LNCAP (cell line): Measurements from ENCODE around the gene RBL2.
A peak's percentile ranks its signal among the peaks of the same experiment; 100 is the strongest.

Experiments
- TF ChIP-seq, protein P1 (sequence below): fragments of 450-650 bp; IDR thresholded peaks from 2 replicates; pipeline ENCODE4 v1.5.1; 2017; ENCODE audit warnings: mild to moderate bottlenecking

Gene RBL2, protein sequence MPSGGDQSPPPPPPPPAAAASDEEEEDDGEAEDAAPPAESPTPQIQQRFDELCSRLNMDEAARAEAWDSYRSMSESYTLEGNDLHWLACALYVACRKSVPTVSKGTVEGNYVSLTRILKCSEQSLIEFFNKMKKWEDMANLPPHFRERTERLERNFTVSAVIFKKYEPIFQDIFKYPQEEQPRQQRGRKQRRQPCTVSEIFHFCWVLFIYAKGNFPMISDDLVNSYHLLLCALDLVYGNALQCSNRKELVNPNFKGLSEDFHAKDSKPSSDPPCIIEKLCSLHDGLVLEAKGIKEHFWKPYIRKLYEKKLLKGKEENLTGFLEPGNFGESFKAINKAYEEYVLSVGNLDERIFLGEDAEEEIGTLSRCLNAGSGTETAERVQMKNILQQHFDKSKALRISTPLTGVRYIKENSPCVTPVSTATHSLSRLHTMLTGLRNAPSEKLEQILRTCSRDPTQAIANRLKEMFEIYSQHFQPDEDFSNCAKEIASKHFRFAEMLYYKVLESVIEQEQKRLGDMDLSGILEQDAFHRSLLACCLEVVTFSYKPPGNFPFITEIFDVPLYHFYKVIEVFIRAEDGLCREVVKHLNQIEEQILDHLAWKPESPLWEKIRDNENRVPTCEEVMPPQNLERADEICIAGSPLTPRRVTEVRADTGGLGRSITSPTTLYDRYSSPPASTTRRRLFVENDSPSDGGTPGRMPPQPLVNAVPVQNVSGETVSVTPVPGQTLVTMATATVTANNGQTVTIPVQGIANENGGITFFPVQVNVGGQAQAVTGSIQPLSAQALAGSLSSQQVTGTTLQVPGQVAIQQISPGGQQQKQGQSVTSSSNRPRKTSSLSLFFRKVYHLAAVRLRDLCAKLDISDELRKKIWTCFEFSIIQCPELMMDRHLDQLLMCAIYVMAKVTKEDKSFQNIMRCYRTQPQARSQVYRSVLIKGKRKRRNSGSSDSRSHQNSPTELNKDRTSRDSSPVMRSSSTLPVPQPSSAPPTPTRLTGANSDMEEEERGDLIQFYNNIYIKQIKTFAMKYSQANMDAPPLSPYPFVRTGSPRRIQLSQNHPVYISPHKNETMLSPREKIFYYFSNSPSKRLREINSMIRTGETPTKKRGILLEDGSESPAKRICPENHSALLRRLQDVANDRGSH

DNA sequence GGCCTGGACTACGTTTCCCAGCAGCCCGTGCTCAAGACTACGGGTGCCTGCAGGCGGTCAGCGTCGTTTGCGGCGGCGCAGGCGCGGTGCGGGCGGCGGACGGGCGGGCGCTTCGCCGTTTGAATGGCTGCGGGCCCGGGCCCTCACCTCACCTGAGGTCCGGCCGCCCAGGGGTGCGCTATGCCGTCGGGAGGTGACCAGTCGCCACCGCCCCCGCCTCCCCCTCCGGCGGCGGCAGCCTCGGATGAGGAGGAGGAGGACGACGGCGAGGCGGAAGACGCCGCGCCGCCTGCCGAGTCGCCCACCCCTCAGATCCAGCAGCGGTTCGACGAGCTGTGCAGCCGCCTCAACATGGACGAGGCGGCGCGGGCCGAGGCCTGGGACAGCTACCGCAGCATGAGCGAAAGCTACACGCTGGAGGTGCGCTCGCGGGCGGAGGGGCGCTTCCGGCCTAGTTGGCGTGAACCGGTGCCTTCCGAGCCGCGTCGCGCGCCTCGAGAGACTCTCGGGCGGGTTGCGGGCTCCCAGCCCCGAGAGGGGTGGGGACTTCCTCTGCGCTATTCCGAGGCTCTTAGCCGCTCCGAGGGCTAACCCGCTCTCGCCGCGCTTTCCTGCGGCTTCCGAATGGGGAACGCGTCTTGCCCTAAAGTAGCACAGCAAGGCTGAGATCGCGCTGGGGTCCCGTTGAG, at the start of gene RBL2:
Gene RBL2, plus strand, starts transcription at position 95 of the 689 bp plus-strand sequence. Its CDS starts 86 bp downstream, at position 181.
- TF ChIP-seq, protein P1, sequence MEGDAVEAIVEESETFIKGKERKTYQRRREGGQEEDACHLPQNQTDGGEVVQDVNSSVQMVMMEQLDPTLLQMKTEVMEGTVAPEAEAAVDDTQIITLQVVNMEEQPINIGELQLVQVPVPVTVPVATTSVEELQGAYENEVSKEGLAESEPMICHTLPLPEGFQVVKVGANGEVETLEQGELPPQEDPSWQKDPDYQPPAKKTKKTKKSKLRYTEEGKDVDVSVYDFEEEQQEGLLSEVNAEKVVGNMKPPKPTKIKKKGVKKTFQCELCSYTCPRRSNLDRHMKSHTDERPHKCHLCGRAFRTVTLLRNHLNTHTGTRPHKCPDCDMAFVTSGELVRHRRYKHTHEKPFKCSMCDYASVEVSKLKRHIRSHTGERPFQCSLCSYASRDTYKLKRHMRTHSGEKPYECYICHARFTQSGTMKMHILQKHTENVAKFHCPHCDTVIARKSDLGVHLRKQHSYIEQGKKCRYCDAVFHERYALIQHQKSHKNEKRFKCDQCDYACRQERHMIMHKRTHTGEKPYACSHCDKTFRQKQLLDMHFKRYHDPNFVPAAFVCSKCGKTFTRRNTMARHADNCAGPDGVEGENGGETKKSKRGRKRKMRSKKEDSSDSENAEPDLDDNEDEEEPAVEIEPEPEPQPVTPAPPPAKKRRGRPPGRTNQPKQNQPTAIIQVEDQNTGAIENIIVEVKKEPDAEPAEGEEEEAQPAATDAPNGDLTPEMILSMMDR = no peak

DNA sequence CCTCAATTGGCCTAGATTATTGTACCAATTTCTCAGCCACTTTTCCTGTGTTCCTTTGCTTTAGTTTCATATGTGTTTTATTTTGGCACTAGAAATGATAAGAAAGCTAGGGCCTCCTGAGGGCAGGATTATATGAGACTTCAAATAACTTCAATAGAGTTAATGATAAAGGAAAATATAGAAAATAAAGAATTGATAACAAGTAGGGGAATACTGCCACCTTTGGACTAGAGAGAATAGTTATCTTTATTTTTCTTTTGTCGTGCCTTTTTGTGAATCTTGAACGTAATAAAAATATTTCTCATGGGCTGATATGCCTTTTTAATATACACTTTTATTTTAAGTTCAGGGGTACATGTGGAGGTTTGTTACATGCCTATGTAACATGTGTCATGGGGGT, 29.3 kb upstream of the RBL2 start:
- TF ChIP-seq, protein P1 = no peak; the same call in 1 of the 2 replicates

DNA sequence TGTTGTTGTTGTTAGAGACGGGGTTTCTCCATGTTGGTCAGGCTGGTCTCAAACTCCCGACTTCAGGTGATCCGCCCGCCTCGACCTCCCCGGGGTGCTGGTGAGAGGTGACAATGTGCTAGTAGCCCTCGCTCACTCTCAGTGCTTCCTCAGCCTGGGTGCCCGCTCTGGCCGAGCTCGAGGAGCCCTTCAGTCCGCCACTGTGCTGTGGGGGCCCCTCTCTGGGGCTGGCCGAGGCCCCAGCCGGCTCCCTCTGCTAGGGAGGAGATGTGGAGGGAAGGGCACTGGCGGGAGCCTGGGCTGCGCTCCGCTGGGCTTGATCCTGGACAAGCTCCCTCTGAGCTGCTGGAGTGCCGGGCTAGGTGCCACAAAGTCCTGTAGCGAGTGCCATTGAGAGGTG, 21.7 kb upstream of the RBL2 start:
- TF ChIP-seq, protein P1 = no peak

DNA sequence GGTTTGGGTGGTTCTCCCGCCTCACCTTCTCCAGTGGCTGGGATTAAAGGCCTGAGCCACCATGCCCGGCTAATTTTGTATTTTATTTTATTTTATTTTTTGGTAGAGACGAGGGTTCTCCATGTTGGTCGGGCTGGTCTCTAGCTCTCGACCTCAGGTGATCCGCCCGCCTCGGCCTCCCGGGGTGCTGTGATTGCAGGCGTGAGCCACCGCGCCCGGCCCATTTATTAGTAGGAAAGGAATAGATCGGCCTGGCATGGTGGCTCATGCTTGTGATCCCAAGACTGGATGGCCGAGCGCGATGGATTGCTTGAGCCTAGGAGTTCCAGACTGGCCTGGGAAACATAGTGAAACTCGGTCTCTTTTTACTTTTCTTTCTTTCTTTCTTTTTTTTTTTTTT, 20.4 kb upstream of the RBL2 start:
- TF ChIP-seq, protein P1 = no peak

DNA sequence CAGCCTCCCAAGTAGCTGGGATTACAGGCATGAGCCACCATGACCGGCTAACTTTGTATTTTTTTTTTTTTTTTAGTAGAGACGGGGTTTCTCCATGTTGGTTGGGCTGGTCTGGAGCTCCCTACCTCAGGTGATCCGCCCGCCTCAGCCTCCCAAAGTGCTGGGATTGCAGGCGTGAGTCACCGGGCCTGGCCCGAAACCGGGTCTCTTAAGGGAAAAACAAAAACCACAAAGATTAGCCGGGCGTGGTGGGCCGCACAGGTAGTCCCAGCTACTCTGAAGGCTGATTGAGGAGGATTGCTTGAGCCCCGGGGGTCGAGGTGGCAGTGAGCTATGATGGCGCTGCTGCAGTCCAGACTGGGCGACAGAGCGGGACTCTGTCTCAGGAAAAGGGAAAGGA, 19.9 kb upstream of the RBL2 start:
- TF ChIP-seq, protein P1 = no peak

DNA sequence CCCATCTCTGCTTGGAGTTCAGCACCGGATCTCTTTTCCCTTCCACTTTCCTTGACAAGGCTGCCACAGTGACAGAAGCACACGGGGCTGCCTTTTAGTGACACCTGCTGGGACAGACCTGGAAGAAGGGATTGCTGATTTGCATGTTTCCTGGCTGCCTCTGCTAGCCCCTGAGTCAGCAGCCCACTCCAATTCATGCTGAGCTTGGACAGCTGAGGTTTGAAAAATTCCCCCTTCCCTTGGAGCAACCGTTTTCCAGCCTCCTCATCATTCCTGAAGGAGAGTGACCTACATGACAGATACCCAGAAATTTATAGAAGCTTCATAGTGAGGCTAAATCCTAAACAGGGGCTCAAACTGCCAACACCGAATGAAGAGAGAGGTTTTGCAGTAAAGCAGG, 18.8 kb upstream of the RBL2 start:
- TF ChIP-seq, protein P1 = peak; percentile 35; the same call in 1 of the 2 replicates

DNA sequence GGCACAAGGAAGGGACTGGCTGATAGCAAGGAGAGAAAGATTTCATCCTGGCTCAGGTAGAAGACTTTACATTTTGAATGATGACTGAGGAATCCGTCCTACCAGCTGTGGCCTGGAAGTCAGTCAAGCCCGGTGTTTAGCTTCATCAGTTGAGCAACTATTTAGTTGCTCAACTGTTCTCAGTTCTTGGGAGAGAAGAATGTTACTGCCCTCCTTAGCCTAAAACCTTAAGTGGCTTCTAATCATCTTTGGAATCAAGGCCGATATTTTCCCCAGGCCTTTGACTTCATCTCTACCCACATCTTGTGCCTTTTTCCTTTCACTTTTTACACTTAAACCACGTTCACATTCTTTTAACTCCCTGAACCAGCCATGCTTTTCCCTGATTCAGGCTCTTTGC, 17.3 kb upstream of the RBL2 start:
- TF ChIP-seq, protein P1 = no peak
